ENCODE results near the gene AEBP1. TPM values are rescaled to one million over a fixed set of nuclear protein-coding genes. Genes with fewer than 3 reads are reported as not detected.
A peak's percentile ranks its signal among the peaks of the same experiment; 100 is the strongest.

Gene AEBP1
- total RNA-seq (100 to 1,000 TPM in 1 of 2 donors, 10 to 100 TPM in 1; 74.5 to 102 TPM), polyA plus RNA-seq (ENCODE audit: insufficient read depth, low read depth, low replicate concordance) (168 TPM)
- long read RNA-seq, donor 1, full-length matches to known transcripts = 6 of 6 reads
- long read RNA-seq, donor 1, partial matches to known transcripts = 0 of 6 reads
- long read RNA-seq, donor 1, other reads (novel, unspliced or antisense) = 0 of 6 reads
- long read RNA-seq, donor 2, full-length matches to known transcripts = 8 of 19 reads
- long read RNA-seq, donor 2, partial matches to known transcripts = 11 of 19 reads
- long read RNA-seq, donor 2, other reads (novel, unspliced or antisense) = 0 of 19 reads

- Histone ChIP-seq H3K4me1 (peaks cover 14% of the 10 kb centered on the region), H3K36me3 (ENCODE audit: low read depth, missing control alignments) (no peaks in the 10 kb centered on the region), H3K4me3 (peak within 1 kb of the TSS; percentile 61 to 66), H3K27me3 (no peaks in the 10 kb centered on the region), H3K9me3 (no peaks in the 10 kb centered on the region), H3K27ac (peak within 1 kb of the TSS; percentile 80 to 94)
- intact Hi-C loops (cut with DNase I; ENCODE audit: low total_unique reads) = no loop called here
- 2 to 5% methylated on average over 20 to 81 of the region's 87 CpGs for WGBS, 2 donors
- DNase-seq = no peak
- TF ChIP-seq POLR2A (IDR thresholded peaks at IDR 0.05) = no peak
- no peak for TF ChIP-seq CTCF (IDR thresholded peaks at IDR 0.05)
Measured at GRCh38 chr7:44103923-44104859, at the start of gene AEBP1. Gene AEBP1 (plus strand): TSS chr7:44104345. CDS start chr7:44104666, 321 bp downstream.

- no peaks in the 10 kb centered on the region for H3K36me3 ChIP-seq (ENCODE audit: low read depth, missing control alignments)
- H3K4me1 ChIP-seq = no peaks in the 10 kb centered on the region
- H3K27ac ChIP-seq = no peak overlapping the region
- H3K9me3 ChIP-seq = no peaks in the 10 kb centered on the region
- WGBS, 2 donors = 89 to 91% methylated on average over 6 to 7 of the region's 7 CpGs
- no peak overlapping the region for H3K4me3 ChIP-seq
- intact Hi-C loops (cut with DNase I; ENCODE audit: low total_unique reads) = no loop called here
- no peak for DNase-seq
- TF ChIP-seq POLR2A (IDR thresholded peaks at IDR 0.05) = no peak
- TF ChIP-seq CTCF (IDR thresholded peaks at IDR 0.05) = no peak
- no peaks in the 10 kb centered on the region for H3K27me3 ChIP-seq
Measured at GRCh38 chr7:44056681-44057080, 47.5 kb upstream of the AEBP1 start.

- 87% methylated on average over 6 to 11 of the region's 11 CpGs for WGBS, 2 donors
- no peaks in the 10 kb centered on the region for H3K36me3 ChIP-seq (ENCODE audit: low read depth, missing control alignments)
- intact Hi-C loops (cut with DNase I; ENCODE audit: low total_unique reads) = no loop called here
- H3K9me3 ChIP-seq = no peaks in the 10 kb centered on the region
- H3K4me3 ChIP-seq = no peak overlapping the region
- H3K27ac ChIP-seq = no peak overlapping the region
- no peak for DNase-seq
- no peaks in the 10 kb centered on the region for H3K27me3 ChIP-seq
- TF ChIP-seq CTCF (IDR thresholded peaks at IDR 0.05) = no peak
- TF ChIP-seq POLR2A (IDR thresholded peaks at IDR 0.05) = no peak
- H3K4me1 ChIP-seq = no peaks in the 10 kb centered on the region
Measured at GRCh38 chr7:44057181-44057848, 46.8 kb upstream of the AEBP1 start.

- WGBS, 2 donors = 91 to 94% methylated on average over 16 to 30 of the region's 30 CpGs
- intact Hi-C loops (cut with DNase I; ENCODE audit: low total_unique reads) = no loop called here
- no peak overlapping the region for H3K4me3 ChIP-seq
- no peaks in the 10 kb centered on the region for H3K9me3 ChIP-seq
- no peak overlapping the region for H3K27ac ChIP-seq
- H3K27me3 ChIP-seq = no peaks in the 10 kb centered on the region
- H3K36me3 ChIP-seq (ENCODE audit: low read depth, missing control alignments) = no peaks in the 10 kb centered on the region
- H3K4me1 ChIP-seq = peaks cover 5% of the 10 kb centered on the region
- no peak for TF ChIP-seq POLR2A (IDR thresholded peaks at IDR 0.05)
- DNase-seq = no peak
Measured at GRCh38 chr7:44057849-44058758, 46.0 kb upstream of the AEBP1 start.

Measured in testis (tissue), 5 donors.